Measurements from ENCODE around the gene ATG7.
"Not testable (repeated sequence)": the region's sequence is repeated elsewhere in the genome, so short reads cannot be mapped to it uniquely, and the experiment has no call there.

Gene ATG7

GRCh38 chr3:11390411-11391131, 118.4 kb downstream of the ATG7 start:
- no peak for DNase-seq (ENCODE audit: low spot score)

GRCh38 chr3:11391174-11391879, 119.1 kb downstream of the ATG7 start:
- no peak for DNase-seq (ENCODE audit: low spot score)

- no peak for DNase-seq (ENCODE audit: low spot score)
Measured at GRCh38 chr3:11392014-11392859, 120.0 kb downstream of the ATG7 start.

GRCh38 chr3:11392860-11393114, 120.6 kb downstream of the ATG7 start:
- no peak for DNase-seq (ENCODE audit: low spot score)

GRCh38 chr3:11393401-11393800, 121.2 kb downstream of the ATG7 start:
- no peak for DNase-seq (ENCODE audit: low spot score)

- DNase-seq (ENCODE audit: low spot score), result no peak
Measured at GRCh38 chr3:11394392-11394791, 122.2 kb downstream of the ATG7 start.

GRCh38 chr3:11400213-11400612, 128.0 kb downstream of the ATG7 start:
- DNase-seq (ENCODE audit: low spot score), result no peak

GRCh38 chr3:11401434-11401833, 129.2 kb downstream of the ATG7 start:
- no peak for DNase-seq (ENCODE audit: low spot score)

GRCh38 chr3:11405323-11405722, 133.1 kb downstream of the ATG7 start:
- no peak for DNase-seq (ENCODE audit: low spot score)

- no peak for DNase-seq (ENCODE audit: low spot score)
Measured at GRCh38 chr3:11407644-11408043, 135.4 kb downstream of the ATG7 start.

GRCh38 chr3:11408324-11408859, 136.2 kb downstream of the ATG7 start:
- not testable (repeated sequence) for DNase-seq (ENCODE audit: low spot score)

GRCh38 chr3:11410564-11410963, 138.4 kb downstream of the ATG7 start:
- no peak for DNase-seq (ENCODE audit: low spot score)

- no peak for DNase-seq (ENCODE audit: low spot score)
Measured at GRCh38 chr3:11411956-11412355, 139.8 kb downstream of the ATG7 start.

- no peak for DNase-seq (ENCODE audit: low spot score)
Measured at GRCh38 chr3:11413071-11413470, 140.9 kb downstream of the ATG7 start.

- DNase-seq (ENCODE audit: low spot score), result no peak
Measured at GRCh38 chr3:11415099-11415498, 142.9 kb downstream of the ATG7 start.

- DNase-seq (ENCODE audit: low spot score), result no peak
Measured at GRCh38 chr3:11420066-11420465, 147.9 kb downstream of the ATG7 start.

- no peak for DNase-seq (ENCODE audit: low spot score)
Measured at GRCh38 chr3:11422291-11422690, 150.1 kb downstream of the ATG7 start.

GRCh38 chr3:11423868-11424267, 151.7 kb downstream of the ATG7 start:
- DNase-seq (ENCODE audit: low spot score), result no peak

GRCh38 chr3:11424277-11424676, 152.1 kb downstream of the ATG7 start:
- no peak for DNase-seq (ENCODE audit: low spot score)

GRCh38 chr3:11430207-11430606, 158.0 kb downstream of the ATG7 start:
- no peak for DNase-seq (ENCODE audit: low spot score)

GRCh38 chr3:11430624-11431023, 158.4 kb downstream of the ATG7 start:
- no peak for DNase-seq (ENCODE audit: low spot score)

GRCh38 chr3:11431319-11431718, 159.1 kb downstream of the ATG7 start:
- DNase-seq (ENCODE audit: low spot score), result no peak

GRCh38 chr3:11434017-11434526, 161.9 kb downstream of the ATG7 start:
- DNase-seq (ENCODE audit: low spot score), result no peak
